HepG2 (cell line): ENCODE results near the gene B4GALT3. TPM values are rescaled to one million over a fixed set of nuclear protein-coding genes. Genes with fewer than 3 reads are reported as not detected.

Source experiments
- KLF12 ChIP-seq: sonication (generic); formaldehyde crosslinking; IDR thresholded peaks from 2 replicates; pipeline ENCODE4 v1.4.0; 2020; ENCODE audit warnings: missing genetic modification reagents, borderline replicate concordance
- MED13 ChIP-seq: sonication (generic); formaldehyde crosslinking; IDR thresholded peaks from 2 replicates; pipeline ENCODE4 v1.5.0; 2020; ENCODE audit warnings: missing genetic modification reagents
- MEIS2 ChIP-seq: sonication (generic); formaldehyde crosslinking; IDR thresholded peaks from 2 replicates; pipeline ENCODE4 v1.9.0; 2021; ENCODE audit warnings: mild to moderate bottlenecking, missing genetic modification reagents
- POLR2A ChIP-seq, 2 experiments: IDR thresholded peaks; 2 replicates each; pipeline ENCODE4 v1.6.1; 2011; ENCODE audit warnings: low read depth in 2 of 2, low read length in 2 of 2, mild to moderate bottlenecking in 1 of 2, moderate library complexity in 1 of 2; ENCODE audit not compliant: insufficient read depth in 1 of 2
- RFXAP ChIP-seq: sonication (generic); formaldehyde crosslinking; IDR thresholded peaks from 2 replicates; pipeline ENCODE4 v1.4.0; 2020; ENCODE audit warnings: missing genetic modification reagents, borderline replicate concordance
- SKI ChIP-seq: fragments of 450-650 bp; IDR thresholded peaks from one replicate; pipeline ENCODE4 v1.6.1; 2018; ENCODE audit warnings: mild to moderate bottlenecking; ENCODE audit not compliant: partially characterized antibody
- ZNF556 ChIP-seq: sonication (generic); formaldehyde crosslinking; IDR thresholded peaks from 2 replicates; pipeline ENCODE4 v1.4.0; 2020; ENCODE audit warnings: mild to moderate bottlenecking, missing genetic modification reagents, borderline replicate concordance
- ZNF670 ChIP-seq: sonication (generic); formaldehyde crosslinking; IDR thresholded peaks from 2 replicates; pipeline ENCODE4 v1.8.0; 2022; ENCODE audit warnings: mild to moderate bottlenecking, missing genetic modification reagents, borderline replicate concordance
- ZNF788 ChIP-seq: sonication (generic); formaldehyde crosslinking; IDR thresholded peaks from 2 replicates; pipeline ENCODE4 v1.5.0; 2020; ENCODE audit warnings: mild to moderate bottlenecking, missing genetic modification reagents, borderline replicate concordance
- polyA plus RNA-seq, 8 experiments: library from polyadenylated mRNA; depleted of rRNA in 3 of 8; stranded (reverse) in 7 of 8; unstranded in 1 of 8; fragments of >200 nt; fragmentation: Illumina TruSeq in 4 of 8; extraction: Trizol in 4 of 8; gene quantifications; 2 replicates each; pipeline versions ENCODE4 v1.2.1 to v1.2.3, GENCODE V29; 2011 to 2016; ENCODE audit warnings: low read depth in 4 of 8, missing spikeins in 1 of 8, mixed read lengths in 1 of 8; ENCODE audit not compliant: insufficient read depth in 1 of 8
- total RNA-seq, 5 experiments: library from RNA; depleted of rRNA; stranded (reverse); fragments of >200 nt; fragmentation: Illumina TruSeq; extraction: Trizol; gene quantifications; 2 replicates each; pipeline ENCODE4 v1.2.3, GENCODE V29; 2016; ENCODE audit warnings: low read depth in 1 of 5
- TF ChIP-seq, protein P1 (sequence below): IDR thresholded peaks from 2 replicates; pipeline ENCODE4 v1.6.1; 2016; ENCODE audit warnings: missing compliant biosample characterization, missing genetic modification reagents, borderline replicate concordance
- TF ChIP-seq, protein P2 (sequence below): sonication (generic); formaldehyde crosslinking; IDR thresholded peaks from 2 replicates; pipeline ENCODE4 v1.4.0; 2020; ENCODE audit warnings: mild to moderate bottlenecking, missing genetic modification reagents
- TF ChIP-seq, protein P3 (sequence below): sonication (generic); formaldehyde crosslinking; IDR thresholded peaks from 2 replicates; pipeline ENCODE4 v1.4.0; 2020; ENCODE audit warnings: mild to moderate bottlenecking, missing genetic modification reagents
- TF ChIP-seq, protein P4 (sequence below): sonication (generic); formaldehyde crosslinking; IDR thresholded peaks from 2 replicates; pipeline ENCODE4 v1.4.0; 2020; ENCODE audit warnings: mild to moderate bottlenecking, missing genetic modification reagents
- TF ChIP-seq, protein P5 (sequence below), 2 experiments: sonication (generic) in 1 of 2; formaldehyde crosslinking in 1 of 2; IDR thresholded peaks; 2 replicates each; pipeline versions ENCODE4 v1.6.1 to v1.9.0; 2014 to 2022; ENCODE audit warnings: antibody characterized with exemption in 1 of 2, borderline replicate concordance in 1 of 2, inconsistent platforms in 1 of 2, low read depth in 1 of 2, missing genetic modification reagents in 1 of 2
- TF ChIP-seq, protein P6 (sequence below): sonication (generic); formaldehyde crosslinking; IDR thresholded peaks from 2 replicates; pipeline ENCODE4 v1.8.0; 2022; ENCODE audit warnings: missing genetic modification reagents, mild to moderate bottlenecking, inconsistent platforms, borderline replicate concordance

The B4GALT3 gene
- total and polyA plus RNA-seq, 2 of the 13 experiments (the other 11 are each of a cell fraction or from before 2014, with no cell fraction given), result 35.6 to 40.4 TPM

DNA sequence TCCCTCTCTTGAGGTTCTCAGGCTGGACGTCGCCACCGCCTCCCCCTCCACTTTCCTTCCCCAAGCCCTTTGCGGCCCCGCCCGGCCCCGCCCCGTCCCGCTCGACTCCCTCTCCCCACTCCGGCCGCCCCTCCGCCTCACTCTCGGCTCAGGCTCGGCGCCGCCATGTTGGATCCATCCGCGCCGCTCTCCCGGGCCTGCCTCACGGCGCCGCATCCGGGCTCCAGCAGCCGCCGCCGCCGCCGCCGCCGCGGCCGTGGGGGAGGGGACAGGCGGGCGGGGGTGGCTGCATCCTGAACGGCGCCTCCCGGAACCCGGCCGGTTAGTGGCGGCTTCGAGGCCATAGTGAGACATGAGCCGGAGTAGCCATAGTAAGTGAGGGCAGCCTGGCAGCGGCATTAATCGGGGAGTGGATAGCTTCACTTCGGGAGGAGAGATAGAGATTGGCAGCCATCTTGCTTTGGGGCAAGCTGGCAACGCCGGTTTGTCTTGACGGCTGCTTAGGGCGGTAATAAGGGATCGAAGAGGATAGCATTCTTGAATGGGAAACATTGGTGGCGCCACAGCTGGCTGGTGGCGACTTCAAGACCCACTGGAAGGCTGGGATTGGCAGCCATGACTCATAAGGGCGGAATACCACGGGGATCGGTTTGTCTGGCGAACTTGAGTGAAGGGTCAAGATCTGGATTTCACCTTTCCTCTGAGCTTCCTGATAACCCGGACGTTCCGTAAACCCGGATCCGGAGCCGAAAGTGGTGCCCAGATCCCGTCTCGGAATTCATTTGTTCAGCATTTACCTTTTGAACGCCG is 44.7 kb downstream of the B4GALT3 start, which contains the start of gene DEDD (continued):
- peak; percentile 50; the same call in 1 of the 2 replicates for TF ChIP-seq ZNF788 (CRISPR knock-in tag)
- TF ChIP-seq, protein P1, sequence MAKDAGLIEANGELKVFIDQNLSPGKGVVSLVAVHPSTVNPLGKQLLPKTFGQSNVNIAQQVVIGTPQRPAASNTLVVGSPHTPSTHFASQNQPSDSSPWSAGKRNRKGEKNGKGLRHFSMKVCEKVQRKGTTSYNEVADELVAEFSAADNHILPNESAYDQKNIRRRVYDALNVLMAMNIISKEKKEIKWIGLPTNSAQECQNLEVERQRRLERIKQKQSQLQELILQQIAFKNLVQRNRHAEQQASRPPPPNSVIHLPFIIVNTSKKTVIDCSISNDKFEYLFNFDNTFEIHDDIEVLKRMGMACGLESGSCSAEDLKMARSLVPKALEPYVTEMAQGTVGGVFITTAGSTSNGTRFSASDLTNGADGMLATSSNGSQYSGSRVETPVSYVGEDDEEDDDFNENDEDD, result peak; percentile 12; the same call in 1 of the 2 replicates
- TF ChIP-seq ZNF556 (CRISPR knock-in tag), result peak; percentile 56; the same call in 1 of the 2 replicates
- TF ChIP-seq, protein P2, sequence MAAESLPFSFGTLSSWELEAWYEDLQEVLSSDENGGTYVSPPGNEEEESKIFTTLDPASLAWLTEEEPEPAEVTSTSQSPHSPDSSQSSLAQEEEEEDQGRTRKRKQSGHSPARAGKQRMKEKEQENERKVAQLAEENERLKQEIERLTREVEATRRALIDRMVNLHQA, result no peak
- TF ChIP-seq POLR2A (IDR thresholded peaks at IDR 0.05; ENCODE audit: insufficient read depth in 1 of 2, low read depth in 2 of 2, low read length in 2 of 2), result peak in 1 of 2 experiments; percentile 51; a peak in 2 of 4 replicates
- TF ChIP-seq, protein P3, sequence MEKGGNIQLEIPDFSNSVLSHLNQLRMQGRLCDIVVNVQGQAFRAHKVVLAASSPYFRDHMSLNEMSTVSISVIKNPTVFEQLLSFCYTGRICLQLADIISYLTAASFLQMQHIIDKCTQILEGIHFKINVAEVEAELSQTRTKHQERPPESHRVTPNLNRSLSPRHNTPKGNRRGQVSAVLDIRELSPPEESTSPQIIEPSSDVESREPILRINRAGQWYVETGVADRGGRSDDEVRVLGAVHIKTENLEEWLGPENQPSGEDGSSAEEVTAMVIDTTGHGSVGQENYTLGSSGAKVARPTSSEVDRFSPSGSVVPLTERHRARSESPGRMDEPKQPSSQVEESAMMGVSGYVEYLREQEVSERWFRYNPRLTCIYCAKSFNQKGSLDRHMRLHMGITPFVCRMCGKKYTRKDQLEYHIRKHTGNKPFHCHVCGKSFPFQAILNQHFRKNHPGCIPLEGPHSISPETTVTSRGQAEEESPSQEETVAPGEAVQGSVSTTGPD, result peak; percentile 52; the same call in 1 of the 2 replicates
- TF ChIP-seq ZNF670 (CRISPR knock-in tag), result peak; percentile 17; the same call in 1 of the 2 replicates
- TF ChIP-seq, protein P4, sequence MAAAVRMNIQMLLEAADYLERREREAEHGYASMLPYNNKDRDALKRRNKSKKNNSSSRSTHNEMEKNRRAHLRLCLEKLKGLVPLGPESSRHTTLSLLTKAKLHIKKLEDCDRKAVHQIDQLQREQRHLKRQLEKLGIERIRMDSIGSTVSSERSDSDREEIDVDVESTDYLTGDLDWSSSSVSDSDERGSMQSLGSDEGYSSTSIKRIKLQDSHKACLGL (CRISPR knock-in tag), result 0 out of 2 replicates have a peak, but pooled peaks have one; percentile 39
- TF ChIP-seq MED13, result no peak
- TF ChIP-seq RFXAP (CRISPR knock-in tag), result no peak
- TF ChIP-seq, protein P5, sequence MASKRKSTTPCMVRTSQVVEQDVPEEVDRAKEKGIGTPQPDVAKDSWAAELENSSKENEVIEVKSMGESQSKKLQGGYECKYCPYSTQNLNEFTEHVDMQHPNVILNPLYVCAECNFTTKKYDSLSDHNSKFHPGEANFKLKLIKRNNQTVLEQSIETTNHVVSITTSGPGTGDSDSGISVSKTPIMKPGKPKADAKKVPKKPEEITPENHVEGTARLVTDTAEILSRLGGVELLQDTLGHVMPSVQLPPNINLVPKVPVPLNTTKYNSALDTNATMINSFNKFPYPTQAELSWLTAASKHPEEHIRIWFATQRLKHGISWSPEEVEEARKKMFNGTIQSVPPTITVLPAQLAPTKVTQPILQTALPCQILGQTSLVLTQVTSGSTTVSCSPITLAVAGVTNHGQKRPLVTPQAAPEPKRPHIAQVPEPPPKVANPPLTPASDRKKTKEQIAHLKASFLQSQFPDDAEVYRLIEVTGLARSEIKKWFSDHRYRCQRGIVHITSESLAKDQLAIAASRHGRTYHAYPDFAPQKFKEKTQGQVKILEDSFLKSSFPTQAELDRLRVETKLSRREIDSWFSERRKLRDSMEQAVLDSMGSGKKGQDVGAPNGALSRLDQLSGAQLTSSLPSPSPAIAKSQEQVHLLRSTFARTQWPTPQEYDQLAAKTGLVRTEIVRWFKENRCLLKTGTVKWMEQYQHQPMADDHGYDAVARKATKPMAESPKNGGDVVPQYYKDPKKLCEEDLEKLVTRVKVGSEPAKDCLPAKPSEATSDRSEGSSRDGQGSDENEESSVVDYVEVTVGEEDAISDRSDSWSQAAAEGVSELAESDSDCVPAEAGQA (IDR thresholded peaks at IDR 0.05; ENCODE audit: low read depth), result peak; percentile 79
- TF ChIP-seq, protein P5 (CRISPR knock-in tag; IDR thresholded peaks at IDR 0.05; ENCODE audit: borderline replicate concordance), result no peak
- TF ChIP-seq SKI, result peak; percentile 68
- TF ChIP-seq, protein P6, sequence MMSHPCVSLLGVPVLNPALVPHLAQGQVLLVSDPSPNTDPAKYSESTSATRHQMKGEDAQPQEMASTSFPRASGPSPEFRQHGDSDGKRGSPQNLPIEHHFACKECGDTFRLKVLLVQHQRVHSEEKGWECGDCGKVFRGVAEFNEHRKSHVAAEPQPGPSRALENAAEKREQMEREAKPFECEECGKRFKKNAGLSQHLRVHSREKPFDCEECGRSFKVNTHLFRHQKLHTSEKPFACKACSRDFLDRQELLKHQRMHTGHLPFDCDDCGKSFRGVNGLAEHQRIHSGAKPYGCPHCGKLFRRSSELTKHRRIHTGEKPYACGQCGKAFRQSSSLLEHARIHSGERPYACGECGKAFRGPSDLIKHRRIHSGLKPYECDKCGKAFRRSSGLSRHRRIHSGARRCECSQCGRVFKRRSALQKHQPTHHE (CRISPR knock-in tag), result 0 out of 2 replicates have a peak, but pooled peaks have one; percentile 28
- TF ChIP-seq MEIS2 (CRISPR knock-in tag), result no peak; the same call in 1 of the 2 replicates
- peak; percentile 44 for TF ChIP-seq KLF12 (CRISPR knock-in tag)
